ENCODE results near the gene ZNF689.
A peak's percentile ranks its signal among the peaks of the same experiment; 100 is the strongest.

ZNF689 gene

DNA sequence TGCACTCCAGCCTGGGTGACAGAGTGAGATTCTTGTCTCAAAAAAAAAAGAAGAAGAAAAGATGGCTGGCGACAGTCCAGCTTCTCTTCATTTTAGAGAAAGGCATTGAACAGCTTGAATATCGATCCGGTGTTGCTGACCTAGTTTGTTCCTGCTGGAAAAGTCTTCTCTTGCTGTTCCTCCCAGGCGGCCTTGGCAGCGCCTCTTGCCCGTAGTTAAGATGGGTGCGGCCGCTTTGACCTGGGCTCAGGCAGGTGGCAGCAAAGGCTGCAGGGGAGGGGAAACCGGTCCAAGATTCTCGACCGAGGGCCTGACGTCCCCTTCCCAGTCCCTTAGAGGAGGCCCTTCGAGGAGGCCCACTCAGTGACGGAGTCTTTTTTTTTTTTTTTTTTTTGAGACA is 48.2 kb downstream of the ZNF689 start:
- Histone ChIP-seq H3K9me3 (no peaks in the 10 kb centered on the region), H3K36me3 (no peaks in the 10 kb centered on the region), H3K27me3 (no peaks in the 10 kb centered on the region), H3K4me3 (ENCODE audit: low read depth, low read length) (no peak overlapping the region), H3K4me1 (no peaks in the 10 kb centered on the region)
- DNase-seq: no peak
- TF ChIP-seq, protein P1, sequence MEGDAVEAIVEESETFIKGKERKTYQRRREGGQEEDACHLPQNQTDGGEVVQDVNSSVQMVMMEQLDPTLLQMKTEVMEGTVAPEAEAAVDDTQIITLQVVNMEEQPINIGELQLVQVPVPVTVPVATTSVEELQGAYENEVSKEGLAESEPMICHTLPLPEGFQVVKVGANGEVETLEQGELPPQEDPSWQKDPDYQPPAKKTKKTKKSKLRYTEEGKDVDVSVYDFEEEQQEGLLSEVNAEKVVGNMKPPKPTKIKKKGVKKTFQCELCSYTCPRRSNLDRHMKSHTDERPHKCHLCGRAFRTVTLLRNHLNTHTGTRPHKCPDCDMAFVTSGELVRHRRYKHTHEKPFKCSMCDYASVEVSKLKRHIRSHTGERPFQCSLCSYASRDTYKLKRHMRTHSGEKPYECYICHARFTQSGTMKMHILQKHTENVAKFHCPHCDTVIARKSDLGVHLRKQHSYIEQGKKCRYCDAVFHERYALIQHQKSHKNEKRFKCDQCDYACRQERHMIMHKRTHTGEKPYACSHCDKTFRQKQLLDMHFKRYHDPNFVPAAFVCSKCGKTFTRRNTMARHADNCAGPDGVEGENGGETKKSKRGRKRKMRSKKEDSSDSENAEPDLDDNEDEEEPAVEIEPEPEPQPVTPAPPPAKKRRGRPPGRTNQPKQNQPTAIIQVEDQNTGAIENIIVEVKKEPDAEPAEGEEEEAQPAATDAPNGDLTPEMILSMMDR (IDR thresholded peaks at IDR 0.05; ENCODE audit: low read depth, low read length): no peak

DNA sequence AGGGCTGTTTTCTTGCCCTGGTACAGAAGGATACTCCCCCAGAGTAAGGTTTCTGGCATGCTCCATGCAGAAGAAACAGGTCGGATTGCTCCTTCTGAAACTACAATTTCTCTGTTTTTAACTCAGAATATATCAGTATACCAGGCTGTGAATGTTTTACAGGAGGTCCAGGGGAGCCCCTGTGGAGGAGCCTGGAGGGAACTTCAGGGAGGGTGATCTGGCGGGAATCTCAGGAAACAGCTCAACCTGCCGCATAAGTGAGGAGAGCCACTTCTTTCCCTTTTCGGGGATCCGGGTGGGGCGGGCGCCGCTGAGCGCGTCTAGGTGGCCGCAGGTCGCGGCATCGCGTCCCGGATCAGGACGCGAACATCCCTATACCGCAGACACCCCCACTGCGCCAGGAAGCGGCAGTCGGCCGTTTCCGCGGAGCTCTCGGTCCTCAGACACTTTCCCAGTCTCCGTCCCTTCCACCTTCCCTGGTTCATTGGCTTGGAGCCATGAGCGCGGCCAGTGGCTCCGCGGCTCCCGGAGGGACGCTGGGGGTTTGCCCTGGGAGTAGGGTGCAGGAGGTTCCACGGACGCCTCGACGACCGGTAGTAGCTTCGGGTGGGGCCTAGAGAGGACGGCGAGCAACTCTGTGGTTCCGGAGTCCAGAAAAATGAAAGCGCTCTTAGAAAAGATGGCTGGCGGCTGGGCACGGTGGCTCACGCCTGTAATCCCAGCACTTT is 48.9 kb downstream of the ZNF689 start:
- Histone ChIP-seq H3K9me3 (no peaks in the 10 kb centered on the region), H3K4me1 (no peaks in the 10 kb centered on the region), H3K36me3 (no peaks in the 10 kb centered on the region), H3K27me3 (no peaks in the 10 kb centered on the region), H3K4me3 (ENCODE audit: low read depth, low read length) (no peak overlapping the region)
- no peak for DNase-seq
- TF ChIP-seq, protein P1 (IDR thresholded peaks at IDR 0.05; ENCODE audit: low read depth, low read length): no peak

DNA sequence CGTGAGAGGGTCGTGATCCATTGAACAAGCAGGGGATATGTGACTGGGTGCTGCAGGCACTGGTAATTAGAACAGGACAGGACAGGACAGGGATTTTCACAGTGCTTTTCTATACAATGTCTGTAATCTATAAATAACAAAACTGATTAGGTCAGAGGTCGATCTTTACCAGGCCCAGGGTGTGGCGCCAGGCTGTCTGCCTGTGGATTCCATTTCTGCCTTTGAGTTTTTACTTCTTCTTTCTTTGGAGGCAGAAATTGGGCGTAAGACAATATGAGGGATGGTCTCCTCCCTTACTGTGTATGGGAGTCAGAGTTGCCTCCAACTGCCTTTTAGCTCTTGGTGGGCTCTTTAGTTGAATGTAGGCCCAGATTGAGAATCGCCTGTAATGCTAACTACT is 50.5 kb downstream of the ZNF689 start:
- Histone ChIP-seq H3K9me3 (no peaks in the 10 kb centered on the region), H3K4me1 (no peaks in the 10 kb centered on the region), H3K27me3 (no peaks in the 10 kb centered on the region), H3K36me3 (peaks cover 11% of the 10 kb centered on the region), H3K4me3 (ENCODE audit: low read depth, low read length) (no peak overlapping the region)
- TF ChIP-seq, protein P1 (IDR thresholded peaks at IDR 0.05; ENCODE audit: low read depth, low read length): no peak
- no peak for DNase-seq

DNA sequence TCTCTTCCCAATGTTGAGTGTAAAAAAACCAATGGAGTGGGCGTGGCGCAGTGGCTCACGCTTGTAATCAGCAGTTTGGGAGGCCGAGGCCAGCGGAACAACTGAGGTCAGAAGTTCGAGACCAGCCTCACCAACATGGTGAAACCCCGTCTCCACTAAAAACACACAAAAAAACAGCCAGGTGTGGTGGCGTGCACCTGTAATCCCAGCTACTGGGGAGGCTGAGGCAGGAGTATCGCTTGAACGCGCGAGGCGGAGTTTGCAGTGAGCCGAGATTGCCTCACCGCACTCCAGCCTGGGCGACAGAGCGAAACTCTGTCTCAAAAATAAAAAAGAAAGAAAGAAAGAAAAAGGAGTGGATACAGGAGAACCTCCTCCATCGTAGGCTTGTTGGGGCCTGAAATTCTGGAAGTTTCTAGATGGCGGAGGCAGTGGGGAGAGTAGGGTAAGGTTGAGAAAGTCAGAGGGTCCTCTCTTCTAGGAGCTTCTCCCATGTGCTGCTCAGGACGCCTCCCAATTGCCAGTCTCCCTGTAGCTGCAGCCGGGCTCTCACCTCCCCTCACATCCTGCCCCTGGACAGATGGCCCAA is 51.3 kb downstream of the ZNF689 start:
- H3K36me3 ChIP-seq: peaks cover 17% of the 10 kb centered on the region
- no peaks in the 10 kb centered on the region for H3K27me3 ChIP-seq
- DNase-seq: peak; percentile 24
- no peaks in the 10 kb centered on the region for H3K4me1 ChIP-seq
- TF ChIP-seq, protein P1 (IDR thresholded peaks at IDR 0.05; ENCODE audit: low read depth, low read length): no peak
- H3K9me3 ChIP-seq: no peaks in the 10 kb centered on the region
- peak overlapping the region; percentile 85 for H3K4me3 ChIP-seq (ENCODE audit: low read depth, low read length)

DNA sequence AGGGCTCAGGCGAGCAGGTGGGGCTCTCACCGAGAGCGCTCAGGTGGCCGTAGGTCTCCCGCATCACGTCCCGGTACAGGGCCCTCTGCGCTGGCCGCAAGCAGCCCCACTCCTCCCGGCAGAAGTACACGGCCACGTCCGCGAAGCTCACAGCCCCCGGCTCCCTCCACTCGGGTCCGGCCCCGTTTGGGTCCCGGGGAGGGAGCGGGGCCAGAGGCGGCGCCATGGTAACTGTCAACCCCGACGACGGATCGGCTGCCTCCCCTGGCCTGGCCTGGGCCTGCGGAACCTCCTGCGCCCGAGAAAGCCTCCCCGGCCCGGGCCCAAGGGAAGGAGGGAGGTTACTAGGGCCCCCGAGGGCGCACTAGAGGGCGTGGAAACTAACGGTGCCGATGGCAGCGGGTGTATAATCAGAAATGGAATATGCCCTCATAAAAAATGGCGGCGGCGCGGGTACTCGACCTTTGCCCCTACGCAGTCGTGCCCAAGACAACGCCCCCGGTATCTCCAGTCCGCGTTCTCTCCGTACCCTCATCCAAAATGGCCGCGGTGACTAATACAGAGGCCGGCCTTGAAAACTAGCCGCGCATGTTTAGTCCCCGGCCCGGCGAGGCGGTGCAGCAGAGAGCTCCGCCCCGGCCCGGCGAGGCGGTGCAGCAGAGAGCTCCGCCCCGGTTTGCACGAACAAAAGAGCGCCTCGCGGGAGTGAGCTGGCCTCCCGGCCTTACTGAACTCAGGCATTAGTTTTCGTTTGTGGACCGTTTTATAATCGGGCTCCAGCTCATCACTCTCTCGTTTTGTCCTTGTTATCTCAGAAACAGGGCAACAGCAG is 52.0 kb downstream of the ZNF689 start, which contains the start of gene ZNF764:
TSS of gene ZNF764 (minus strand) at position 418 of the 832 bp plus-strand sequence. CDS start at position 226, 192 bp downstream.
- Histone ChIP-seq H3K4me1 (no peaks in the 10 kb centered on the region), H3K36me3 (peaks cover 19% of the 10 kb centered on the region), H3K27me3 (no peaks in the 10 kb centered on the region), H3K9me3 (no peaks in the 10 kb centered on the region), H3K4me3 (ENCODE audit: low read depth, low read length) (peak within 1 kb of the TSS; percentile 85)
- DNase-seq: peak; percentile 96
- TF ChIP-seq, protein P1 (IDR thresholded peaks at IDR 0.05; ENCODE audit: low read depth, low read length): no peak
